Stimulated activated naive CD8-positive, alpha-beta T cell treated with anti-CD3 and anti-CD28 coated beads, Interleukin-15, Interleukin-2, amounts not matched to agents 100 ng/mL and 50 ng/mL, for 24 hours (primary cell): ENCODE data around the gene RER1.

Source experiments
- H3K27ac Mint-ChIP-seq: one replicate; pipeline ENCODE4 v1.8.0; 2021; ENCODE audit warnings: mild to moderate bottlenecking, mixed read lengths
- H3K27me3 Mint-ChIP-seq: one replicate; pipeline ENCODE4 v1.8.0; 2021; ENCODE audit warnings: mixed read lengths
- H3K36me3 Mint-ChIP-seq: one replicate; pipeline ENCODE4 v1.8.0; 2021; ENCODE audit warnings: low read depth, mixed read lengths
- H3K4me1 Mint-ChIP-seq: one replicate; pipeline ENCODE4 v1.8.0; 2021; ENCODE audit warnings: low read depth, mixed read lengths
- H3K4me3 Mint-ChIP-seq: one replicate; pipeline ENCODE4 v1.8.0; 2021; ENCODE audit warnings: mild to moderate bottlenecking, mixed read lengths
- H3K9me3 Mint-ChIP-seq: one replicate; pipeline ENCODE4 v1.8.0; 2021; ENCODE audit warnings: mixed read lengths

RER1 gene

DNA sequence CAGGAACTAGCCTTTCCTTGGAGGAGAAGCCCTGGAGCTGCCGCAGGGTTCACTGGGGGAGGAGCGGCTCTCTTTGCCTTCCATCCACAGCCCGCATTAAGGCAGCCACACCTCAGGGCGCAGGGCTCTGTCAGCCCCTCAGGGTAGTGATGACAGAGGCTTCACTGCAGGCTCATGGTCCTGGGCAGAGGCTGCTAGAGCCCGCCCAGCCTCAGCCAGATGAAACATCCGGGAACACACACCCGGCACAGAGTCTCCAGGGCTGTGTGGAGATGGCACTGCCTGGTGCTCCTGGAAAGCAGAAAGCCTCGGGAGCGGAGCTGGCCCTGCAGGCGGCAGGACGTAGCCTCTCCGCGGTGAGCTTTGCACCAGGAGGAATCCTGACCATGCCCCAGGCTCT lies 50.1 kb downstream of the RER1 start:
- H3K36me3 Mint-ChIP-seq: no peaks in the 10 kb centered on the region
- H3K4me1 Mint-ChIP-seq: no peaks in the 10 kb centered on the region
- H3K4me3 Mint-ChIP-seq: no peak overlapping the region
- no peaks in the 10 kb centered on the region for H3K27me3 Mint-ChIP-seq
- H3K27ac Mint-ChIP-seq: no peak overlapping the region
- H3K9me3 Mint-ChIP-seq: no peaks in the 10 kb centered on the region

DNA sequence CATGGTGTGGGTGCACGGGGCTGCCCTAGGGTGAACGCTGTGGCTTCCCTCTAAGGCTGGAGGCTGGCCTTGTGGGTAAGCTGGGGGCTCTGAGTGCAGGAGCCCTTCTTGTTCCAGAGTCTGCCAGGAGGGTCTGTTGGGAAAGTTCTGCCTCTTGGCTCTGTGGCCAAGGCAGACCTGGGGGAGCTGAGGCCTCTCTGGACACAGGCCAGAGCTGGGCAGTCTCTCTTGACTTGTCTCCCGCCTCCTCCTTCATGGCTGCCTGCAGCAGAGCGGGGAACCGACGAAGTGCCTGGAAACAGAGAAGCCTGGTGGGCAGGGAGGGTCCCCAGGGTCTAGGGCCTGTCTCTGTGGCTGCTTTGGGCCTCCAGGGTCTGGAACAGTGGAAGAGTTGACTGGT lies 51.0 kb downstream of the RER1 start:
- Mint-ChIP-seq H3K27ac (no peak overlapping the region), H3K9me3 (no peaks in the 10 kb centered on the region), H3K4me1 (no peaks in the 10 kb centered on the region), H3K27me3 (no peaks in the 10 kb centered on the region), H3K36me3 (no peaks in the 10 kb centered on the region), H3K4me3 (no peak overlapping the region)

DNA sequence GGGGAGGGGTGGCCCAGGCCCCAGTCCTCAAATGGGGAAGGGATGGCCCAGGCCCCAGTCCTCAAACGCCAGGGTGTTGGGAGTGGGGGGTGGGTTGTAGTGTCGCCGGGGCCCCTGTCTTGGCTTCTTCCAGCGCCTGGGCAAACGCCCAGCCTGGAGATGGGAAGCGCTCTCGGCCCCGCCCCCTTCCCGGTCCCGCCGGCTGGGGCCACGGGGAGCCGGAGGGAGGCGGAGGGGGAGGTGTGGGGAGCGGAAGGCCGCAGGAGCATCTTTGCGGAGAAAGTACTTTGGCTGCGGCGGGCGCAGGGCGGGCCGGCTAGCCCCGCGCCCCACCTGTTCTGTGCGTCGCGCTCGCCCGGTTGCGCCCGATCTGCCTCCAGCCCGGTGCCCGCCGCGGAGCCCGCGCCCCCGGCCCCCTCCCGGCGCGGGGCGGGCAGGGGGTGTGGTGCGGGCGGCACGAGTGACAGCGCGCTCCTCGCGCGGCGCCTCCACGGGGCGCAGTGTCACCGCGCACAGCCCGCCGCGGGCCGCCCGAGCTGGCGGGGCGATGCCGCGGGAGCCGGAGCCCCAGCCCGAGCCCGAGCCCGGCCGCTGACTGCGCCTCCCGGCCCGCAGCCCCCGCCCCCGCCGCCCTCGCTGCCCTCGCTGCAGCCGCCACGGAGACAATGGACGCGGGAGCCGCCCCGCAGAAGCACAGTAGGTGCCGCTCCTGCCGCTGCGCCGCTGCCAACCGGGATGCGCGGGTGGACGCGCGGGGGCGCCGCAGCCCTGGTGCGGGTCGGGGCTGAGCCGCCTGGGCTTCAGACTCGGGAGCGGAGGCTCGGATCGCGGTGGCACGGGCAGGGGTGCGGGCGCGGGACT lies 51.9 kb downstream of the RER1 start:
- no peaks in the 10 kb centered on the region for H3K9me3 Mint-ChIP-seq
- no peaks in the 10 kb centered on the region for H3K4me1 Mint-ChIP-seq
- no peak overlapping the region for H3K4me3 Mint-ChIP-seq
- no peaks in the 10 kb centered on the region for H3K27me3 Mint-ChIP-seq
- H3K36me3 Mint-ChIP-seq: no peaks in the 10 kb centered on the region
- H3K27ac Mint-ChIP-seq: no peak overlapping the region

DNA sequence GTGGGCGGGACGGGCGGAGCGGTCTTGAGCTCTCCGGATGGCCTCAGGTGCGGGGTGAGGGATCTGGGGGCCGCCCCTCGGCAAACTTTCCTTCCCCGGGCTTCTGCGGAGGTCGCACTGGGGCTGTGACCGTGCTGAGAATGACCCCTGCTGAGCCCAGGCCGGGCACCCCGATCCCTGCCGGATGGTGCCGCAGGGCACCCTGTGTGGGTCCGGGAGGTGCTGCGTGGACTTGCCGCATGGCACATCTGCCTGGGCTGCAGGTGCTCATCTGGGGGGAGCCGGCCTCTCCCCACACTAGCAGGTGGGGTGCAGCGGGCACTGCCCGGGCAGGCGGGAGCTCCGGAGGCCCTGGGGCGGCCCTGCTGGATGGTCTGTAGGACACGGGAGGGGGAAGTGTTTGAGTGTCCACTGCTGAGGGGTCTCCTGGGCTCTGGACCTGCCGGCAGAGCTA lies 52.5 kb downstream of the RER1 start:
- H3K27me3 Mint-ChIP-seq: no peaks in the 10 kb centered on the region
- no peak overlapping the region for H3K4me3 Mint-ChIP-seq
- H3K27ac Mint-ChIP-seq: no peak overlapping the region
- H3K4me1 Mint-ChIP-seq: no peaks in the 10 kb centered on the region
- no peaks in the 10 kb centered on the region for H3K36me3 Mint-ChIP-seq
- no peaks in the 10 kb centered on the region for H3K9me3 Mint-ChIP-seq

DNA sequence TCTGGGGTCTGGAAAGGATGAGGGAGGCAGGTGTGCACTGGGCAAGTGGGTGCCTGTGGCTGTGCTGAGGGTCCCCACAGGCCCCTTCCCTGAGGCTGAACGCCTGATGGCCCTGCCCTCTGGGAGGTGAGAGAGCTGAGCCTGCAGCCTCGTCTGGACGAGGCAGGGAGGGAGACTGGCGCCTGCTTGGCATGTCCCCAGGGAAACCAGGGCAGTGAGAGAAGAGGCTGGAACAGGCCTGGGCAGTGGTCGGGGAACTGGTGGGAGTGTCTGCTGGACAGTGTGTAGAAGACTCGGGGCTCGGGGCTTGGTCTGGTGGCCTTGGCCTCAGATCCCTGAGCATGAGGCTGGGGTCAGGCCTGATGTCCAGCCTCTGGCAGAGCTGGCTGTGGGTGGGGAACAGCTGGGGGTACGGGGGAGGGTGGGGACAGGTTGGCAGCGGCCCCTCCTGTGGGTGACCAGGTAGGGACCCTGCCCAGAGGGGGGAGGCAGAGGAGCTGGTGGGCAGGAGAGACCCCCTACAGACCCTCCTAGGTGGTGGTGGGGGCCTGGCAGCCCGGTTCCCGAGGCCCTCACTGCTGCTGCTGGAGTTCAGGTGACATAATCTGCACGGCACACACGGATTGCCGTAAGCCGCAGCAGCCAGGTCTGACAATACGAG lies 53.7 kb downstream of the RER1 start:
- H3K27ac Mint-ChIP-seq: no peak overlapping the region
- no peaks in the 10 kb centered on the region for H3K4me1 Mint-ChIP-seq
- no peaks in the 10 kb centered on the region for H3K9me3 Mint-ChIP-seq
- no peaks in the 10 kb centered on the region for H3K27me3 Mint-ChIP-seq
- no peak overlapping the region for H3K4me3 Mint-ChIP-seq
- H3K36me3 Mint-ChIP-seq: no peaks in the 10 kb centered on the region

DNA sequence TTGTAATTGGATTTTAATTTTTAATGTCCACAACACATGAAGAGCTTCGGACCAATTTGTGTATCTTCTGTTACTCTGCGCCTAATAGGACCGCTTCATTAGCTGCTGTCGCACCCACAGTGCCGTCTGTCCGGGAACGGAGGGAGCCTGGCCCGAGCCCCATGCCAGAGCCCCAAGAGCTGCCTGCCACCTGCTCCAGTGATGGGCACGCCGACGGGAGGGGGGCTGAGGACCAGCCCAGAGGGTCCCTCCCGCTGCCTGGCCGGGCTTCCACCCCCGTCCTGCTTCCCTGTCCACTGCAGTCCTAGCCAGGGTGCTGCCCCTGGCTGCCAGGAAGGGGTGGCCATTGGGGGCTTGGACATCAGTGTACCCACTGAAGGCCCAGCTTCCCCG lies 54.2 kb downstream of the RER1 start:
- H3K4me1 Mint-ChIP-seq: no peaks in the 10 kb centered on the region
- no peak overlapping the region for H3K4me3 Mint-ChIP-seq
- H3K9me3 Mint-ChIP-seq: no peaks in the 10 kb centered on the region
- H3K27me3 Mint-ChIP-seq: no peaks in the 10 kb centered on the region
- no peak overlapping the region for H3K27ac Mint-ChIP-seq
- no peaks in the 10 kb centered on the region for H3K36me3 Mint-ChIP-seq

DNA sequence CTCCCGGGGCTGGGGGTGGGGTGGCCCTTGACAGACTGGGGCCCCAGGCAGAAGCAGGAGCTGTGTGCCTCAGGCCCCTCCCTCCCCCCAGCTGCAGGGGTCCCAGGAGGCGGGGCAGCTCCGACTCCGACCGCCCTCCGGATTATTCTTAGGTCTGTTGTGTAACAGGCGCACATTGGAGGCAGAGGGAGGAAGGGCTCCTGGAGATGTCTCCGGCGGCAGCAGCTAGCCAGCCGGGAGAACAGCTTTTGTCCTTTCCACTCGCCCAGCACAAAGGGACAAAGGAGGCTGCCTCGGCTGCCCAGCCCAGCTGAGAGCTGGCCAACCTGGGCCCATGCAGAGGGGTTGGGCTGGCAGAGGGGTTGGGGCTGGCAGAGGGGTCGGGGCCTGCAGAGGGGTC lies 54.8 kb downstream of the RER1 start:
- Mint-ChIP-seq H3K27me3 (no peaks in the 10 kb centered on the region), H3K4me3 (no peak overlapping the region), H3K36me3 (no peaks in the 10 kb centered on the region), H3K27ac (no peak overlapping the region), H3K9me3 (no peaks in the 10 kb centered on the region), H3K4me1 (no peaks in the 10 kb centered on the region)

DNA sequence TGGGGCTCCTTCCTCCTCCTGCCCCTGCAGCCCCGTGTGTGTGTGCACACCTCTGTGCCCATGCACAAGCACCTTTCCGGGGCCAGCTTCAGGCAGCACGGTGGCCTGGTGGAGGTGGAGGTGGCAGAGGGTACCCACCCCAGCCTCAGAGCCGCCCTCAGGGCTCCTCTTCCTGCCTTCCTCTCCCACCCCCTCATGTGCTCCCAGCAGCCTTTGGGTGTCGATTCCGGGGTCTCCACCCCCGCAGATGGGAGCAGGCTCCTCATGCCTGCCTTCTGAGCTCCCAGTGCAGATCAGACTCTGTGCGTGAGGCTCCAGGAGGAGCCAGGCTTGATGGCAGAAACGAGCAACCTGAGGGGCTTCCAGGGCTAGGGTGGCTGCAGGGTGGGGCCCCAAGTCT lies 55.2 kb downstream of the RER1 start:
- Mint-ChIP-seq H3K27me3 (no peaks in the 10 kb centered on the region), H3K4me1 (no peaks in the 10 kb centered on the region), H3K9me3 (no peaks in the 10 kb centered on the region), H3K36me3 (no peaks in the 10 kb centered on the region), H3K27ac (no peak overlapping the region), H3K4me3 (no peak overlapping the region)

DNA sequence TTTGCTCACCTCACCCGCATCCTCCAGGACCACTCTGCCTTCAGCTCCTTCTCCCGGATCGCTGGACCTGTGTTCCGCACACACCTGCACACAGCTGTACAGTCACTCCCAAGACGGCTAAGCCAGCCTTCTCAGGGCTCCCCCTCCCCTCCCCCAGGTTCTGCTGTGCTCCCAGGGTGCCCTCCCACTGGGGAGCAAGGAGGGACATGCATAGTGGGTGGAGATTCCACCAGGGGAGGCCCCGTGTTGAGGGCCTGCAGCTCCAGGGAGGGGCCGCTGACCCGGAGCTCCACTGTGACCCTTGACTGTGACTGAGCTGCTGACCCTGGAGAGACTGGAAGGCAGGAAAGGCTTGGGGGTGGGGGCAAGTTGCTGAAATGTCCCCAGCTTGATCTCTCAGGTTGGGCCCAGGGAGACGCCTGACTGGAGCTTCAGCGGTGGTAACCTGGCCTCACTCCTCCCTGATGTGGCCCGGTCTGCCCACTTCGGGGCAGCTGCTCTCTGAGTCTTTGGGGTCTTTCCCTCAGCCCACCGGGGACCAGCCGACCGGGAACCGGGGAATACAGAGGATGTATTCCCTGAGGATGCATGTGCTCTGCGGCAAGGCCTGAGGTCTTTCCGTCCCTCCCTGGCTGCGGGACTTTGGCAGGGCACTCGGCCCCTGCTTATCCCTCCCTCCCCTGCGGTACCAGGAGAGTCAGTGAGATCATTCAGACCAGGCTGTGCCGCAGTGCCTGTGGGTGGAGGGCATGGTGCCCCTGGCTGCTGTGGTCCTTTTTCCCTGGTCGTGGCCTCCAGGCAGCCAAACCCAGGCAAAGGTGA lies 55.8 kb downstream of the RER1 start:
- no peaks in the 10 kb centered on the region for H3K9me3 Mint-ChIP-seq
- no peak overlapping the region for H3K27ac Mint-ChIP-seq

DNA sequence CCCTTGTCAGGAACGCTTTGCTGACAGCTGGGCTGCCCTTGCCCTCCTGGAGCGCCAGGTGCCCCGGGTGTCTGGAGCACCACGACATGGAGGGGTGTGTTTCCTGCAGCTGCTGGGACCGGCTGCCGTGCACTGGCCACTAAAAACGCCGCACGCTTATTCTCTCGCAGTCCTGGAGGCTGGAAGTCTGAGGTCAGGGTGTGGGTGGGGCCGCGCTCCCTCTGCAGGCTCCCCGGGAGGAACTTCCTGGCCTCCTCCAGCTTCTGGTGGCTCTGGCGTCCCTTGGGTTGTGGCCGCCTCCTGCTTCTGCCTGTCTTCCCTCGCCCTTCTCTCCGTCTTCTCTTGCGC lies 56.4 kb downstream of the RER1 start:
- Mint-ChIP-seq H3K27ac (no peak overlapping the region), H3K36me3 (no peaks in the 10 kb centered on the region), H3K4me3 (no peak overlapping the region), H3K27me3 (no peaks in the 10 kb centered on the region), H3K4me1 (no peaks in the 10 kb centered on the region), H3K9me3 (no peaks in the 10 kb centered on the region)

More for the DNA sequence above, 55.8 kb downstream of the RER1 start:
- H3K4me3 Mint-ChIP-seq: no peak overlapping the region
- no peaks in the 10 kb centered on the region for H3K4me1 Mint-ChIP-seq
- no peaks in the 10 kb centered on the region for H3K27me3 Mint-ChIP-seq
- H3K36me3 Mint-ChIP-seq: no peaks in the 10 kb centered on the region

DNA sequence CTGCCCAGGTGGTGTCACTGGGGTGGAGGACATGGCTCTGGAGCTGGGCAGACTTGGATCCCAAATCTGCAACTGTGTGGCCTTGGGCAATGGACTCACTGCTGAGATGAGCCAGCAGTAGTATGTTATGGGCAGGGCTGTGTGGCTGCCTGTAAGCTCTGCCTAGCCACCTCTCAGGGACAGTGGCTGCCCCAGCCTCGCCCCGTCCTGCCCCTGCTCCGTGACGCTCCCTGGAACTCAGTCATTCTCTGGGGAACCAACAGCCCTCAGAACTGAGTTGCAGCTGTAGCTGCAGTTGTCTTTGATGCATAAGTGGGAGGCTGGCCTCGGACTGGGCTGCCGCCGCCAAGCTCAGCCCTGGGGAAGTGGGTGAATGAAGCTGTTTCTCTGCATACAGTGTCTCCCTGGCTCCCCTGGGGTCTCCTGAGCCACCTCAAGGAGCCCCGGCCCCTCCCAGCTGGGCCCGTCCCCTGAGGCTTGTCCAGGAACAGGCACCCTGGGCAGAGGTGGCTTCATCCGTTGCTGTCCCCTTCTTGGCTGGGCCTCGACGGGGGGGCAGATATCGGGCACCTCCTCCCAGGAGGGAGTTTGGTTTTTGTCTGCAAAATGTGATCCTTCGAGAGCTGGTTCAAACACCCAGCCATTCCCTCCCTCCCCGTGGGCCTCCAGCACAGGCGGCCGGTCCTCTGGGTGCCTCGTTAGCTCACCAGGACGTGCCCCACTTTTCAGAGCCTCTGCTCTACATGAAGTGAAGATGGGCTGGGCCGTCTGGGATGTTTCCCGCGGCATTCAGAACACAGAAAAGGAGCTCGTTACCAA lies 58.2 kb downstream of the RER1 start:
- H3K4me3 Mint-ChIP-seq: no peak overlapping the region
- H3K27me3 Mint-ChIP-seq: no peaks in the 10 kb centered on the region
- no peaks in the 10 kb centered on the region for H3K4me1 Mint-ChIP-seq
- H3K9me3 Mint-ChIP-seq: no peaks in the 10 kb centered on the region
- no peaks in the 10 kb centered on the region for H3K36me3 Mint-ChIP-seq
- no peak overlapping the region for H3K27ac Mint-ChIP-seq

DNA sequence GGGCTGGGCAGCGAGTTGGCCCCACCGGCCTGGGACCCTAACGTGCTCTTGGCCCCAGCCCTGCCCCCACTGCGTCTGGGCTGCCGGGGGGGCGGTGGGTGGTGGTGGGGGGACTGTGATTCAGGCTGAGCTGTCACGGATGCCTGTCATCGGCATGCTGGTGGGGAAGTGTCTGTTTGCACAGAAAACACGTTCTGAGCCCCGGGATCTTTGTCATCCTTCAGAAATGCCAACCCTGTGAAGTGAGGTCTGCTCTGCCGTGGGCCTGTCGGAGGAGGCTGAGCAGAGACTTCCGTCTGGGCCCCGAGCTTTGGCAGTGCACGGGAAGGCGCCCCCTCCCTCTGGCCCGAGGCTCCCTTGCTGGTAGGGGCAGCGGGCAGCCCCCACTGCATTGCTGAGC lies 60.1 kb downstream of the RER1 start:
- Mint-ChIP-seq H3K4me3 (no peak overlapping the region), H3K27me3 (no peaks in the 10 kb centered on the region), H3K9me3 (no peaks in the 10 kb centered on the region), H3K27ac (no peak overlapping the region), H3K4me1 (no peaks in the 10 kb centered on the region), H3K36me3 (no peaks in the 10 kb centered on the region)

DNA sequence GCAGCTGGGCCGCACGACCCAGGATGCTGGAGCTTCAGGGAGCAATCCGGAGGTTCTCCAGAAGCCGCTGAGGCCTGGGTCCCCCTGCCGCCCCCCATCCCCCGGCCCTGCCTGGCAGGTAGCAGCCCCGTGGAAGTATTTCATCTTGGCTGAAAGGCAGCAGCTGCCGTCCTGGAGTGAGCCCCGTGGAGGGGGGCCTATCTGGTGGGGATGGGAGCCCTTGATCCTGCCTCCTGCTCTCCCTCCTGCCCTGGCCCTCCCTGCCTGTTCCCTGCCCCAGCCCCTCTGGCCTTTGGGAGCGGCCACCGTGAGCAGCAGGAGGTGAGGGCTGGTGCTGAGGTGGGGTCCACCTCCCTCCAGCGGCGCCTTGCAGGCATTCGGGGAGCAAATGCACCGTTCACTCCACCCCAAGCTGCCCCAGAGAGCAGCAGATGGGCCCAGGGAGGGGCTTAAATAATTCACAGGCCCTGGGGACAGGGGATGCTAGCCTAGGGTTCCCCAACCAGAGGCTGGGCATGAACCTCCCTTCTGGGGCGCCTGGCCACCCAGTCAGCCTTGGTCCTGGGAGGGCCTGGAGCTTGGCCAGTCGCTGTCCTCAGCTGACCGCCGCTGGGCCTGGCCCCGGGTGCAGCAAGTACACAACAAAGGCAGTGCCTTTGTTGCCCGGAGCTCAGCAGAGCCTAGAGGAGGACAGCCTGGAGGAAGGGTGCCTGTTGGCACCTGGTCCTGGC lies 60.7 kb downstream of the RER1 start:
- Mint-ChIP-seq H3K27ac (no peak overlapping the region), H3K36me3 (no peaks in the 10 kb centered on the region), H3K4me3 (no peak overlapping the region), H3K4me1 (no peaks in the 10 kb centered on the region), H3K9me3 (no peaks in the 10 kb centered on the region), H3K27me3 (no peaks in the 10 kb centered on the region)

DNA sequence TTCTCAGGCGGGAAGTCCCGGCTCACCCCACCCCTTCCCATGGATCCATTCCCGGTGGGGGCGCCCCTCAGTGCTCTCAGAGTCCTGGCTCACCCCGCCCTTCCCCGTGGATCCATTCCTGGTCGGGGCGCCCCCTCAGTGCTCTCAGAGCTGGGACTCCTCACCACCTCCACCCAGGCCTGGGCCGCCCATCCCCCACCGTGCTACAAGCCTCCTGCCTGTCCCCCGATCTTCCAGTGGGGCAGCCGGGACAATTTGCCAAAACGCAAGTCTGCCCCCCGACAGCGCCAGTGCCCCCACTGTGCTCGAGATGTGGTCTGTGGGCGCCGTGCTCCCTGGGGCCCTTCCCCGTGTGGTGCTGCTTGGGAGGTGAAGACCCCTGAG lies 61.3 kb downstream of the RER1 start:
- no peak overlapping the region for H3K27ac Mint-ChIP-seq
- no peaks in the 10 kb centered on the region for H3K4me1 Mint-ChIP-seq
- no peaks in the 10 kb centered on the region for H3K36me3 Mint-ChIP-seq
- H3K4me3 Mint-ChIP-seq: no peak overlapping the region
- H3K9me3 Mint-ChIP-seq: no peaks in the 10 kb centered on the region
- H3K27me3 Mint-ChIP-seq: no peaks in the 10 kb centered on the region
